GM19468 (cell line): Measurements from ENCODE around the gene OTUB1.
"Not testable (repeated sequence)": the region's sequence is repeated elsewhere in the genome, so short reads cannot be mapped to it uniquely, and the experiment has no call there.

ENCODE experiments used
- ATAC-seq: cut with Tn5 transposase; IDR thresholded peaks from one replicate; pipeline ENCODE4 v1.9.1; 2021; ENCODE audit warnings: mild to moderate bottlenecking, moderate library complexity, moderate number of reproducible peaks; ENCODE audit not compliant: unreplicated experiment; ENCODE audit errors: extremely low read depth

The OTUB1 gene

DNA sequence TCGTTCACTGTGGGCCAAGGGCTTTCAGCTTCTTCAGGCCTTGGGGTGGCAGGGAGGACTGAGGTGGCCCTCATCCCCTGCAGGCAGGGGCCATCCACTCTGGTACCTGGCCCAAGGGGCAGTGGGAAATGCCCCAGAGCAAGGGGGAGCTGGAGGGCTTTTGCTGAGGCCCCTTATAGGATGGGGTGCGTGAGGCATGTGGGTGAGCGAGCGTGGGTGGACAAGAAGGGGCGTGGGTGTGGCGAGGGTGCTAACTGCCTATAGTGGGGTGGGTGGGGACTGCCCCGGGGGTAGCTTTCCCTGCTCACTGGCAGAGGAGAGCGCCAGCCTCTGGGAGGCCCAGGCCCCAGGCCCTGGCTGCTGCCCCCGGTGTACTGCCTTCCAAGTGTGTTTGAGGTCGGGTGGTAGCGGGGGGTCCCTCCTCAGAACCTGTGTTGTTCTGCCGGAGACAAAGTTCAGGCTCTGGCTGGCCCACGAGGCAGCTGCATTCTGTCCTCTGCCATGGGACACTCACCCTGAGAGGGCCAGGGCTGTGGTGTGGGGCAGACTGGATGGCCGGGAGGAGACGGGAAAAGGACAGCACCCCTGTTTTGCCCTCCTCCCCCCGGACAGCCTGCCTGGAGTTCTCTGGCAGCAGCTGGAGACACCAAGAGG lies 52.9 kb downstream of the OTUB1 start:
- no peak for ATAC-seq

DNA sequence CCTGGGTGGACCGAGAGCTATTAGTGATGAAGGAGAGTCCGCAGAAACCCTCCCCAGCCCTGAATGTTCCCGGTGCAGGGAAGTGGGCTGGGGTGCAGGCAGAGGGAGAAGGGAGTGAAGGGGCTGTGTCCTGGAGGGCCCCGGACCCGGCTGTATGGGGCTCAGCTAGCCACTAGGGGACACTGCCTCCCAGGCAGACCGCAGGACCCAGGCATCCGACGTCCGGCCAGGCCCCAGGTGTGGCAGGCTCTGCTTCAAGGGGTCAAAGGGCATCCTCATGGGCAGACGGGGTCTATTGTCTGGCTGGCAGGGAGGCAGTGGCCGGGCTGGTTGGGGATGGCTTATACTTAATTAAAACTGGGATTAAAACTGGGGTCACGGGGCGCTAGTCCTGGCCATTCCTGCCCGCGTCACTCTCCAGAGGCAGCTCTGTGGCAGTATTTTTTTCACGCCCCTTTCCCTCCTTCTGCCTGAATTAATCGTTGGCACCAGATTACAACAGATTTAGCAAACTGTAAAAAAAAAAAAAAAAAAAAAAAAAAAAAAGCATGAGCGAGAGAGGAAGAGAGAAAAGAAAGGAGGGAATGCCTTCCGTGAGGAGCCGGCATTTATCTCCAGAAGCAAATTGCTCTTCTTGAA lies 54.6 kb downstream of the OTUB1 start:
- ATAC-seq = no peak

DNA sequence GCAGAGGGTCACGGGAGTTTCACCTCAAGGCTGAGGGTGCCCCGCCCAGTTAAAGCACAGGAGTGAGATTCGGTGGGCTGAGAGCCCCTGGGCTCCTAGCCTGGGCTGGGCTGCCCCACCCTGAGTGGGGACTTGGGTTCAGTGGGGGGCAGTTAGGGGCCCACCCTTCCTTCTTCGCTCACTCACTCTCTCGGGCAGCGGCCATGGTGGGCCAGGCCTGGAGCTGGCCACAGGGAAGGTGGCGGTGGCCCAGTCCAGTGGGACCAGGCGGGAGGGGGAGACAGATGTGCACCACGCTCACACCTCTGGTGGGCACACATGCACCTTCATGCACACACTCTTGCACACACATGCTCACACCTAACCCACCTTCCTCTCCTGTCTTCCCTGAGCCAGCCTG lies 55.6 kb downstream of the OTUB1 start:
- ATAC-seq = no peak

DNA sequence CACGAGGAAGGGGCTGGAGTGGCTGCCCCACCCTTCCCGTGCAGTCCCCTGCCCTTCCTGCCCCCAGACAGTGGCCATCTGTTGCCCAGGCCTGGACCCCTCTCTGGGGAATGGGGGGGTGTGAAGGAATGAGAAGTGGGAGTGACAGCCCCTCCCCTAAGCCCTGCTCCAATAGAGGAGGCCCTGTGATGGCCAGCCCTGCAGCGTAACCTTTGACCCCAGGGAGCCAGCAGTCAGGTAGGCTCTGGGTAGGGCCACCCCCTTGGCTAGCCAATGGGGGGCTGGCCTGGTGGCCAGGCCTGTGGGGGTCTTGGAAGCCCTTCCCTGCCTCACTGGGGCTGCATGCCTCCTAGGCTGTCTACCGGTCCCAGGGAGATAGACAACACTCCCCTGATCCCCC lies 56.1 kb downstream of the OTUB1 start:
- ATAC-seq = no peak

DNA sequence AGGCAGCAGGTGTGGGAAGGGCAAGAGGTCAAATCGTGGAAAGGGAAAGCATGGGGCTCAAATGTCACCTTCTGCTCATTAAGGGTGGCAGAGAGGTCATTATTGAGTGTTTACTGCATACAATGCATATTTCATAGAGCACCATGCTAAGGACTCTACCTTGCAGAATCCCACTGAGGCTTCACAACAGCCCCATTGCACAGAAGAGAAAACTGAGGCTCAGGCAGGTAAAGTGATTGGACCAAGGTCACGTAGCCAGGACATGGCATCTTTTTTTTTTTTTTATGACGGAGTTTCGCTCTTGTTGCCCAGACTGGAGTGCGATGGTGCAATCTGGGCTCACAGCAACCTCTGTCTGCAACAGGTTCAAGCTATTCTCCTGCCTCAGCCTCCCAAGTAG lies 57.3 kb downstream of the OTUB1 start:
- ATAC-seq = no peak

DNA sequence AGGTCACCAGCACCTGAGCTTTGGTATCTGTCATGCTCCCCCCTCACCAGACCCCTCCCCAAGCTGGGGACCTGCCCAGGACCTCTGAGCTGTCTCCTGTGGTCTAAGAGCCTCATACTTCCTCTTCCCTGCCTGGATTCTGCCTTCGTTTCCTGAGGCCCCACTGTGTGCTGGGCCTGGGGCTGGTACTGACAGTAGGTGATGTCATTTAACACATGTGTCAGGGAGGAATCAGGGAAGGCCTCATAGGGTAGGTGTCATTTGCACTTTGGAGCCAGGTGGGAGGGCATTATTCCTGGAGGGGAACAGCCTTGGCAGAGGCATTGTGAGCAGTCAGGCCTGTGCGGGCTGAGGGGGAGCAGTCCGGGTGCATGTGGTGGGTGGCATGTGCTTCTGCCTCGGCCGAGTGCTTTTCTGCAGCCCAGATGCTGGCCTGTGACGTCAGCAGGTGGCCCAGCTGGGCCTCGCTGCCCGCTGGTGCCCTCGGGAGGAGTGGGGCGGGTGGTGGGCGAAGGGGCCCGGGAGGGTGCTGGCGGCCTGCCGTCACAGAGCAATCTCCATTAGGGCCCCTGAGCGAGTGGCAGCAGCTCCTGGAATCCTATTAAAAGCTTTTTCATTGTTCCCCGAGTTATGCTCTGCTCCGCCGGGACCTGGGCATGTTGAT lies 58.6 kb downstream of the OTUB1 start:
- no peak for ATAC-seq

DNA sequence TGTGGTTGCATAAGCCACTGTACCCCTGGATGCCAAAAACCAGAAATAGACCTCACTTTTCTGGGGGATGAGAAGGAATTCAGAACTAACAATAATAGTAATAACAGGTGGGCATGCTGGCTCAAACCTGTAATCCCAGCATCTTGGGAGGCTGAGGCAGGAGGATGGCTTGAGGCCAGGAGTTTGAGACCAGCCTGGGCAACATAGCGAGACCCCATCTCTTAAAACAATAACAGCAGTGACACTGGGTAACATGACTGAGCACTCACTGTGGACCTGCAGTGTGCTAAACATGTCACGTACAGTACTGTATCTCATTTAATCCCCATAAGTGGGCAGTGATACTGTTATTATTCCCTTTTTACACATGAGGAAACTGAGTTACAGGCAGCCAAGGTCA lies 59.5 kb downstream of the OTUB1 start:
- ATAC-seq = no peak

DNA sequence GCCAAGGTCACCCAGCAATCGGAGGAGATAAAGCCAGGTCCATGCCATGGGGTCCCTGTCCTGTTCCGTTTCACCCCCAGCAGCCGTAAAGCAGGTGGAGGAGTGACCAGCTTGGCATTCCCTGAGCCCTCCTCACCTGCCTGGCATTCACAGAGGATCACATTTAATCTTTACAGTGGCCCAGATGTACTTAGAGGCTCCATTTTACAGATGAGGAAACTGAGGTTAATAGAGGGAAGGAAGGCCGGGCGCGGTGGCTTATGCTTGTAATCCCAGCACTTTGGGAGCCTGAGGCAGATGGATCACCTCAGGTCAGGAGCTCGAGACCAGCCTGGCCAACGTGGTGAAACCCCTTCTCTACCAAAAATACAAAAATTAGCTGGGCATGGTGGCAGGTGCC lies 61.1 kb downstream of the OTUB1 start:
- not testable (repeated sequence) for ATAC-seq
